Mucosa of descending colon (tissue), 3 donors: ENCODE measurements around the gene MAPKAP1. TPM values are rescaled to one million over a fixed set of nuclear protein-coding genes. Genes with fewer than 3 reads are reported as not detected.
A peak's percentile ranks its signal among the peaks of the same experiment; 100 is the strongest.
"Not testable (repeated sequence)": the region's sequence is repeated elsewhere in the genome, so short reads cannot be mapped to it uniquely, and the experiment has no call there.

Experiments
- ATAC-seq: fragments of 200-7000 bp; cut with Tn5 transposase; one replicate; pipeline ENCODE4 v1.9.1; 2020; ENCODE audit warnings: mild to moderate bottlenecking, moderate library complexity
- DNase-seq, 3 donors: peaks; one replicate each; pipeline ENCODE4 v3.0.0-alpha.2; 2020
- H3K36me3 ChIP-seq: fragments of 200-600 bp; one replicate; pipeline ENCODE4 v1.8.0; 2021; ENCODE audit warnings: low read depth, mild to moderate bottlenecking
- H3K4me1 ChIP-seq: fragments of 200-600 bp; one replicate; pipeline ENCODE4 v1.8.0; 2021; ENCODE audit warnings: low read depth, mild to moderate bottlenecking
- H3K4me3 ChIP-seq: fragments of 200-600 bp; one replicate; pipeline ENCODE4 v1.8.0; 2021; ENCODE audit warnings: mild to moderate bottlenecking
- H3K9me3 ChIP-seq: fragments of 200-600 bp; one replicate; pipeline ENCODE4 v1.8.0; 2021; ENCODE audit warnings: mild to moderate bottlenecking
- CTCF ChIP-seq: fragments of 200-600 bp; IDR thresholded peaks from one replicate; pipeline ENCODE4 v1.8.0; 2022; ENCODE audit warnings: antibody characterized with exemption, mild to moderate bottlenecking
- intact Hi-C, 2 donors: fragments of 100-400 bp; cut with DNase I in 1 of 2; cut with micrococcal nuclease in 1 of 2; formaldehyde crosslinking; loops; one replicate each; pipeline versions ENCODE4 v1.11.0 to v1.11.1; 2022; cut with DNase I, micrococcal nuclease
- total RNA-seq, 3 donors: library from RNA; stranded (reverse); fragmentation: NEBNext Ultra II Directional in 2 of 3; extraction: Animal tissue kit (Norgen Biotek cat#: 25700) in 2 of 3; gene quantifications; one replicate each; pipeline versions ENCODE4 v1.2.1 to v1.2.4, GENCODE V29; 2021 to 2023
- donor health status: DM: no; HTN: no; CAD: no; lungs with moderate emphysema.
- donor health status: DM: no; HTN: no; CAD: no.
- donor health status: DM: no; HTN: yes; CAD: no.

The MAPKAP1 gene
- total RNA-seq, 3 donors from 2014 or later, result 73.2 to 98.4 (median 84.9) TPM

GRCh38 chr9:125405938-125406809 is 300.8 kb downstream of the MAPKAP1 start:
- Histone ChIP-seq H3K4me1 (peaks cover 4% of the 10 kb centered on the region), H3K36me3 (no peaks in the 10 kb centered on the region), H3K4me3 (no peak overlapping the region), H3K9me3 (no peaks in the 10 kb centered on the region)
- intact Hi-C loops, result loop anchor here (5.0 to 10.0 kb wide), 4 partner anchors 226 to 829 kb away; partner anchors contain the start of gene PBX3 (in 1 of the 2)
- DNase-seq (no peak), ATAC-seq (peak; percentile 8)
- TF ChIP-seq CTCF, result no peak

- no peak for TF ChIP-seq CTCF
- Histone ChIP-seq H3K4me1 (peaks cover 4% of the 10 kb centered on the region), H3K36me3 (no peaks in the 10 kb centered on the region), H3K4me3 (no peak overlapping the region), H3K9me3 (no peaks in the 10 kb centered on the region)
- intact Hi-C loops, result loop anchor here (5.0 to 10.0 kb wide), 4 partner anchors 228 to 830 kb away; partner anchors contain the start of gene PBX3 (in 1 of the 2)
- DNase-seq (no peak), ATAC-seq (no peak)
Measured at GRCh38 chr9:125404733-125405132, 302.3 kb downstream of the MAPKAP1 start.

GRCh38 chr9:125400725-125401716 is 306.0 kb downstream of the MAPKAP1 start:
- Histone ChIP-seq H3K4me3 (no peak overlapping the region), H3K36me3 (no peaks in the 10 kb centered on the region), H3K4me1 (no peaks in the 10 kb centered on the region), H3K9me3 (no peaks in the 10 kb centered on the region)
- intact Hi-C loops, result loop anchor here (10.0 kb wide), 3 partner anchors 344 to 834 kb away; partner anchors contain the start of gene PBX3 (in 1 of the 2)
- ATAC-seq (no peak), DNase-seq (no peak)
- no peak for TF ChIP-seq CTCF

GRCh38 chr9:125400232-125400631 is 306.8 kb downstream of the MAPKAP1 start:
- not testable (repeated sequence) for H3K36me3 ChIP-seq, H3K9me3 ChIP-seq, ATAC-seq, H3K4me1 ChIP-seq, H3K4me3 ChIP-seq, DNase-seq
- intact Hi-C loops, result loop anchor here (10.0 kb wide), 3 partner anchors 345 to 835 kb away; partner anchors contain the start of gene PBX3 (in 1 of the 2)

- no peak for DNase-seq
- H3K4me1 ChIP-seq, result no peaks in the 10 kb centered on the region
Measured at GRCh38 chr9:125399666-125400065, 307.3 kb downstream of the MAPKAP1 start.

More at GRCh38 chr9:125399666-125400065, 307.3 kb downstream of the MAPKAP1 start:
- intact Hi-C loops, result loop anchor here (10.0 kb wide), 3 partner anchors 345 to 835 kb away; partner anchors contain the start of gene PBX3 (in 1 of the 2)
- no peak for TF ChIP-seq CTCF
- H3K9me3 ChIP-seq, result no peaks in the 10 kb centered on the region
- no peak for ATAC-seq
- H3K36me3 ChIP-seq, result no peaks in the 10 kb centered on the region
- no peak overlapping the region for H3K4me3 ChIP-seq
